ENCODE results near the gene TRMT44.

TRMT44 gene

GRCh38 chr4:8446122-8446521 lies 5.5 kb downstream of the TRMT44 start:
- TF ChIP-seq CTCF (IDR thresholded peaks at IDR 0.05; ENCODE audit: low read depth, low read length), result no peak
- H3K4me3 ChIP-seq (ENCODE audit: low read depth, low read length), result no peak overlapping the region

GRCh38 chr4:8451440-8452182 lies 11.0 kb downstream of the TRMT44 start:
- TF ChIP-seq CTCF (IDR thresholded peaks at IDR 0.05; ENCODE audit: low read depth, low read length), result no peak
- no peak overlapping the region for H3K4me3 ChIP-seq (ENCODE audit: low read depth, low read length)

- H3K4me3 ChIP-seq (ENCODE audit: low read depth, low read length), result no peak overlapping the region
- TF ChIP-seq CTCF (IDR thresholded peaks at IDR 0.05; ENCODE audit: low read depth, low read length), result no peak
Measured at GRCh38 chr4:8453957-8454356, 13.4 kb downstream of the TRMT44 start.

- H3K4me3 ChIP-seq (ENCODE audit: low read depth, low read length), result no peak overlapping the region
- no peak for TF ChIP-seq CTCF (IDR thresholded peaks at IDR 0.05; ENCODE audit: low read depth, low read length)
Measured at GRCh38 chr4:8457646-8458252, 17.2 kb downstream of the TRMT44 start.

- no peak overlapping the region for H3K4me3 ChIP-seq (ENCODE audit: low read depth, low read length)
- TF ChIP-seq CTCF (IDR thresholded peaks at IDR 0.05; ENCODE audit: low read depth, low read length), result no peak
Measured at GRCh38 chr4:8459867-8460445, 19.4 kb downstream of the TRMT44 start.

DNA sequence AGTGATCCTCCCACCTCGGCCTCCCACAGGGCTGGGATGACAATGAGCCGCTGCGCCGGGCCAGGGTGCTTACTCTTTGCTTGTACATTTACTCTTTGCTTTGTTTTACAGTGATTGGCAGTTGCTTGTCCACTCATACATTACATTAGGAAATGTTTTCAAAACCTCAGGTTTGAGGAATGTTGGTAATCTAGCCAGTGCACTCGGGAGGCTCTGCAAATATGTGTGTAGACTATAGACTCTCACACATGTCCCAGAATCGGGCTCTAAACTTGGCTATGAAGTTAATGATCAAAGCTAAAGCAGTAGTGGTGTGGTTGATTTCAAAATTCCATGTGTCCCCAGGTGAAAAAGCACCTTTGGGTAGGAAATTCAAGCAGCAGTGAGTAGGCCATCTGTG lies 20.5 kb downstream of the TRMT44 start:
- TF ChIP-seq CTCF (IDR thresholded peaks at IDR 0.05; ENCODE audit: low read depth, low read length), result no peak
- no peak overlapping the region for H3K4me3 ChIP-seq (ENCODE audit: low read depth, low read length)

- no peak overlapping the region for H3K4me3 ChIP-seq (ENCODE audit: low read depth, low read length)
- TF ChIP-seq CTCF (IDR thresholded peaks at IDR 0.05; ENCODE audit: low read depth, low read length), result no peak
Measured at GRCh38 chr4:8461616-8462015, 21.0 kb downstream of the TRMT44 start.

All from WI38 (cell line).